Measurements from ENCODE around the gene SGTA.

GRCh38 chr19:2796659-2797266 lies 13.7 kb upstream of the SGTA start:
- TF ChIP-seq CTCF (IDR thresholded peaks at IDR 0.05), result no peak
- no peak for TF ChIP-seq POLR2A (IDR thresholded peaks at IDR 0.05)
